ENCODE data around the gene GFY.
A peak's percentile ranks its signal among the peaks of the same experiment; 100 is the strongest.
"Not testable (repeated sequence)": the region's sequence is repeated elsewhere in the genome, so short reads cannot be mapped to it uniquely, and the experiment has no call there.

Gene GFY

GRCh38 chr19:49470615-49470978, 45.4 kb downstream of the GFY start:
- DNase-seq (ENCODE audit: low spot score), result no peak

GRCh38 chr19:49472936-49473335, 47.7 kb downstream of the GFY start:
- no peak for DNase-seq (ENCODE audit: low spot score)

DNA sequence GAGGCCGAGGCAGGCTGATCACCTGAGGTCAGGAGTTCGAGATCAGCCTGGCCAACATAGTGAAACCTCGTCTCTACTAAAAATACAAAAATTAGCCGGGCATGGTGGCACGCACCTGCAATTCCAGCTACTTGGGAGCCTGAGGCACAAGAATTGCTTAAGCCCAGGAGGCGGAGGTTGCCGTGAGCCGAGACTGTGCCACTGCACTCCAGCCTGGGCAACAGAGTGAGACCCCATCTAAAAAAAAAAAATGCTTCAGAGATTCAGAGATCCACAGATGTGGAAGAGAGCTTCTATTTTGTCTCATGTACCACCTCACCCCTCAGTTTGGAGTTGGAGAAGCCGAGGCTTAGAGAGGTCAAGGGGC, 48.3 kb downstream of the GFY start:
- DNase-seq (ENCODE audit: low spot score), result not testable (repeated sequence)

- peak; percentile 93 for DNase-seq (ENCODE audit: low spot score)
Observed at GRCh38 chr19:49473868-49474541, 48.8 kb downstream of the GFY start, which contains the start of gene FLT3LG. Gene FLT3LG, plus strand, starts transcription at chr19:49474215. Its CDS starts 425 bp downstream, at chr19:49474640.

- no peak for DNase-seq (ENCODE audit: low spot score)
Observed at GRCh38 chr19:49474542-49474924, 49.3 kb downstream of the GFY start.

DNA sequence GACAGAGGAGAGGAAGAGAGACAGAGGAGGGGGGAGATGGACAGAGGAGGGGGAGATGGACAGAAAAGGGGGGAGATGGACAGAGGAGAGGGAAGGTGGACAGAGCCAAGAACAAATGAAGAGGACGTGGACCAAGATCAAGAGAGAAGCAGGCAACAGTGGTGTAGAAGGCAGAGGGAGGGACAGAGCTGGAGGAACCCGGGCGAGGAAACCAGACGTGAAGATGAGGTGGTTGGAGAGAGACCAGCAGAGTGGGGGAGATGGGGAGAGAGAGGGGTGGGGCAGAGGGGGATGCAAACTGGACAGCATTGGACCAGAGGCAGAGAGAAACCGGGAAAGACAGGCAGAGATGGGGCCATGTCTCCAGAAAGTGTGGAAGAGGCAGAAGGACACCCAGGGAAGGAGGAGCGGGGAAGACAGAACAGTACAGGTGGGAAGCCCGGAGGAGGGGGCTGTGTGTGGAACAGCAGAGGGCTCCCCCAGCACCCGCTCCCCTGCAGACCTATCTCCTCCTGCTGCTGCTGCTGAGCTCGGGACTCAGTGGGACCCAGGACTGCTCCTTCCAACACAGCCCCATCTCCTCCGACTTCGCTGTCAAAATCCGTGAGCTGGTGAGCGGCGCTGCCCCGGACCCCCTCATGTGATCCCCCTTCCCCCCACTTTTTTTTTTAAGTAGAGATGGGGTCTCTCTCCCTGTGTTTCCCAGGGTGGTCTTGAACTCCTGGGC, 50.2 kb downstream of the GFY start:
- no peak for DNase-seq (ENCODE audit: low spot score)

DNA sequence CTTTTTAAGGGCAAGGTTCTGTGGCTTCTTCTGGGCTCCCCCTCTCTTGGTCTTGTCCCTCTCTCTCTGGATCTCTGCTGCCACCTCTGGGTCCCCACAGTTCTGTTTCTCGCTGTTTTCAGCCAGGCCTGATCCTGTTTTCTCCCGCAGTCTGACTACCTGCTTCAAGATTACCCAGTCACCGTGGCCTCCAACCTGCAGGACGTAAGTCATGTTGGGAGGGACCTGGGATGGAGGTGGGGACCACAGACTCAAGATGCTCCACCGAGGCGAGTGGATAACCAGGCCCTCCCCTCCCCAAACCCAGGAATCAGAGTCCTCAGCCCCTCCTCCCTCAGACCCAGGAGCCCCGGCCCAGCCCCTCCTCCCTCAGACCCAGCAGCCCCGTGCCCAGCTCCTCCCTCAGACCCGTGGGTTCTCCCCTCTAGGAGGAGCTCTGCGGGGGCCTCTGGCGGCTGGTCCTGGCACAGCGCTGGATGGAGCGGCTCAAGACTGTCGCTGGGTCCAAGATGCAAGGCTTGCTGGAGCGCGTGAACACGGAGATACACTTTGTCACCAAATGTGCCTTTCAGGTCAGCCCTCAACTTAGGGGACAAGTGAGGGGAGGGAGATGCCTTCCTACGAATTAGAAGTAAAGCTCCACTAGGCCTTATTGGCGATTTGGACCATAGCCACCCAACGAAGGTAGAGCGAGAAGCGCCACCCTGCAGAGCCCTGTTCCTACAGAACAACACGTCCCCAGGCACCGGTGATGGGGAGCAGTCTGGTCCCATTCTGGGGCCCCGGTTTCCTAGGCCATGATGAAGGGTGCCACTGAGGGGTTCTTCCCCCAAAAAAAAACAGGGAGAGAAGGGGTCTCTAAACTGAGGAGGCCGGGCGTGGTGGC, 51.0 kb downstream of the GFY start:
- peak; percentile 81 for DNase-seq (ENCODE audit: low spot score)

All from NAMALWA (cell line).